Measurements from ENCODE around the gene INVS. TPM values are rescaled to one million over a fixed set of nuclear protein-coding genes. Genes with fewer than 3 reads are reported as not detected.

Gene INVS
- total and polyA plus RNA-seq, 3 donors from 2014 or later = 13.3 to 37.1 (median 31.7) TPM

- 91 to 100% methylated on average over 2 of the region's 2 CpGs for WGBS, 2 donors
- H3K27me3 ChIP-seq = no peaks in the 10 kb centered on the region
- H3K4me3 ChIP-seq = no peak overlapping the region
- TF ChIP-seq POLR2A (IDR thresholded peaks at IDR 0.05) (no peak), CTCF (IDR thresholded peaks at IDR 0.05) (no peak)
- H3K27ac ChIP-seq = no peak overlapping the region
- no peaks in the 10 kb centered on the region for H3K4me1 ChIP-seq
- no peak for DNase-seq
- H3K36me3 ChIP-seq (ENCODE audit: low read depth, missing control alignments) = no peaks in the 10 kb centered on the region
- H3K9me3 ChIP-seq = no peaks in the 10 kb centered on the region
- intact Hi-C loops (cut with DNase I; ENCODE audit: low total_unique reads) = no loop called here
These were observed 26.9 kb downstream of the INVS start for GRCh38 chr9:100125910-100126309.

- WGBS, 2 donors = 94 to 97% methylated on average over 2 of the region's 2 CpGs
- intact Hi-C loops (cut with DNase I; ENCODE audit: low total_unique reads) = no loop called here
These were observed 27.4 kb downstream of the INVS start for GRCh38 chr9:100126423-100126822.

GRCh38 chr9:100129772-100130171 lies 30.7 kb downstream of the INVS start:
- DNase-seq = no peak
- intact Hi-C loops (cut with DNase I; ENCODE audit: low total_unique reads) = no loop called here
- H3K4me1 ChIP-seq = no peaks in the 10 kb centered on the region
- H3K9me3 ChIP-seq = no peaks in the 10 kb centered on the region
- H3K27ac ChIP-seq = no peak overlapping the region
- H3K36me3 ChIP-seq (ENCODE audit: low read depth, missing control alignments) = no peaks in the 10 kb centered on the region
- no peak overlapping the region for H3K4me3 ChIP-seq
- no peak for TF ChIP-seq CTCF (IDR thresholded peaks at IDR 0.05)
- TF ChIP-seq POLR2A (IDR thresholded peaks at IDR 0.05) = no peak
- H3K27me3 ChIP-seq = no peaks in the 10 kb centered on the region

More at GRCh38 chr9:100126423-100126822, 27.4 kb downstream of the INVS start:
- no peaks in the 10 kb centered on the region for H3K27me3 ChIP-seq
- DNase-seq = no peak
- no peaks in the 10 kb centered on the region for H3K4me1 ChIP-seq
- no peak overlapping the region for H3K4me3 ChIP-seq
- TF ChIP-seq POLR2A (IDR thresholded peaks at IDR 0.05) (no peak), CTCF (IDR thresholded peaks at IDR 0.05) (no peak)
- H3K9me3 ChIP-seq = no peaks in the 10 kb centered on the region
- no peaks in the 10 kb centered on the region for H3K36me3 ChIP-seq (ENCODE audit: low read depth, missing control alignments)
- no peak overlapping the region for H3K27ac ChIP-seq

GRCh38 chr9:100131216-100131615 lies 32.2 kb downstream of the INVS start:
- WGBS, 2 donors = 68 to 78% methylated on average over 1 of the region's 1 CpG
- no peak for TF ChIP-seq CTCF (IDR thresholded peaks at IDR 0.05)
- no peak overlapping the region for H3K27ac ChIP-seq

GRCh38 chr9:100131875-100132430 lies 32.9 kb downstream of the INVS start:
- no peaks in the 10 kb centered on the region for H3K27me3 ChIP-seq
- DNase-seq = no peak
- 97% methylated on average over 3 of the region's 3 CpGs for WGBS, 2 donors
- no peaks in the 10 kb centered on the region for H3K36me3 ChIP-seq (ENCODE audit: low read depth, missing control alignments)
- TF ChIP-seq CTCF (IDR thresholded peaks at IDR 0.05) (no peak), POLR2A (IDR thresholded peaks at IDR 0.05) (no peak)
- no peak overlapping the region for H3K27ac ChIP-seq
- H3K4me1 ChIP-seq = no peaks in the 10 kb centered on the region
- no peak overlapping the region for H3K4me3 ChIP-seq
- intact Hi-C loops (cut with DNase I; ENCODE audit: low total_unique reads) = no loop called here
- H3K9me3 ChIP-seq = no peaks in the 10 kb centered on the region

More at GRCh38 chr9:100131216-100131615, 32.2 kb downstream of the INVS start:
- Histone ChIP-seq H3K4me1 (no peaks in the 10 kb centered on the region), H3K4me3 (no peak overlapping the region), H3K36me3 (ENCODE audit: low read depth, missing control alignments) (no peaks in the 10 kb centered on the region), H3K27me3 (no peaks in the 10 kb centered on the region), H3K9me3 (no peaks in the 10 kb centered on the region)
- intact Hi-C loops (cut with DNase I; ENCODE audit: low total_unique reads) = no loop called here
- no peak for DNase-seq

Measured in testis (tissue), 3 donors.